HCT116 (cell line): Measurements from ENCODE around the gene PNMA3. TPM values are rescaled to one million over a fixed set of nuclear protein-coding genes. Genes with fewer than 3 reads are reported as not detected.
"Not testable (repeated sequence)": the region's sequence is repeated elsewhere in the genome, so short reads cannot be mapped to it uniquely, and the experiment has no call there.

ENCODE experiments used
- ATAC-seq: fragments of 200-7000 bp; cut with Tn5 transposase; 2 replicates; pipeline ENCODE4 v1.9.1; 2020; ENCODE audit warnings: mild to moderate bottlenecking, moderate library complexity
- Bru-seq: library from RNA; stranded (reverse); fragments of 400-500 nt; gene quantifications from one replicate; lab custom pipeline; 2021; lab: Mats Ljungman, UMichigan
- BruChase-seq, 2 experiments: library from RNA; stranded (reverse); fragments of 400-500 nt; gene quantifications; one replicate each; lab custom pipeline; 2021; lab: Mats Ljungman, UMichigan
- BruUV-seq: library from RNA; stranded (reverse); fragments of 400-500 nt; replicated peaks from 2 replicates; lab custom pipeline; 2021; lab: Mats Ljungman, UMichigan
- CTCF ChIA-PET: fragments of 300-600 bp; sonication (Branson Sonifier 250); formaldehyde crosslinking; loops from one replicate; lab custom pipeline; 2021; ENCODE audit warnings: antibody characterized with exemption; lab: Charles Lee
- POLR2A ChIA-PET: fragments of 300-600, 350-600 bp; sonication (Branson Sonifier 250); formaldehyde crosslinking; loops from one replicate; lab custom pipeline; 2021; ENCODE audit warnings: antibody characterized with exemption; lab: Charles Lee
- RAD21 ChIA-PET, 2 experiments: fragments of 300-600 bp; sonication (Branson Sonifier 250); formaldehyde crosslinking; loops; one replicate each; lab custom pipeline; 2023; ENCODE audit warnings: low total read pairs in 2 of 2; ENCODE audit not compliant: uncharacterized antibody in 2 of 2, unreplicated experiment in 2 of 2, low non-redundant PET in 1 of 2; lab: Charles Lee
- DNase-seq: peaks from one replicate; pipeline ENCODE4 v3.0.0-alpha.2; 2010; ENCODE audit warnings: low read depth, low spot score
- H2AFZ ChIP-seq: fragments of 200-600 bp; shearing (Covaris generic), sonication (generic); 2 replicates; pipeline ENCODE4 v1.6.1; 2017; ENCODE audit warnings: low read depth, mixed run types, mixed read lengths, antibody characterized with exemption, low read length; ENCODE audit not compliant: poor library complexity, severe bottlenecking
- H3K27ac ChIP-seq: 2 replicates; pipeline ENCODE4 v1.5.1; 2012; ENCODE audit warnings: low read depth, low read length
- H3K27me3 ChIP-seq: fragments of 200-600 bp; sonication (generic); 2 replicates; pipeline ENCODE4 v1.6.1; 2016; ENCODE audit warnings: mixed run types, low read length, mixed read lengths; ENCODE audit not compliant: insufficient read depth
- H3K36me3 ChIP-seq, 2 experiments: fragments of 200-500 bp in 1 of 2; fragments of 200-600 bp in 1 of 2; sonication (Bioruptor generic) in 1 of 2; sonication (generic) in 1 of 2; 2 replicates each; pipeline versions ENCODE4 v1.5.1 to v1.6.1; 2014 to 2016; ENCODE audit warnings: low read length in 2 of 2, inconsistent platforms in 1 of 2, mixed read lengths in 1 of 2, mixed run types in 1 of 2; ENCODE audit not compliant: insufficient read depth in 2 of 2, control insufficient read depth in 1 of 2
- H3K4me1 ChIP-seq, 2 experiments: fragments of 200-600 bp in 1 of 2; sonication (generic) in 1 of 2; 2 replicates each; pipeline versions ENCODE4 v1.5.1 to v1.6.1; 2012 to 2017; ENCODE audit warnings: low read length in 2 of 2, inconsistent platforms in 1 of 2, mild to moderate bottlenecking in 1 of 2, mixed read lengths in 1 of 2, mixed run types in 1 of 2, moderate library complexity in 1 of 2; ENCODE audit not compliant: insufficient read depth in 2 of 2, control insufficient read depth in 1 of 2
- H3K4me2 ChIP-seq: fragments of 200-600 bp; sonication (generic); 2 replicates; pipeline ENCODE4 v1.6.1; 2017; ENCODE audit warnings: mixed run types, low read length, mixed read lengths
- H3K4me3 ChIP-seq, 2 experiments: fragments of 200-600 bp in 1 of 2; sonication (generic) in 1 of 2; replicated peaks in 1 of 2; 2 replicates each; pipeline ENCODE4 v1.5.1; 2011 to 2016; ENCODE audit warnings: low read length in 2 of 2, control low read depth in 1 of 2, low read depth in 1 of 2, mild to moderate bottlenecking in 1 of 2, mixed read lengths in 1 of 2, mixed run types in 1 of 2
- H3K79me2 ChIP-seq: fragments of 200-600 bp; sonication (generic); 2 replicates; pipeline ENCODE4 v1.6.1; 2017; ENCODE audit warnings: mild to moderate bottlenecking, mixed run types, low read length, moderate library complexity, mixed read lengths; ENCODE audit not compliant: insufficient read depth
- H3K9ac ChIP-seq: fragments of 200-600 bp; sonication (generic); 2 replicates; pipeline ENCODE4 v1.6.1; 2016; ENCODE audit warnings: low read length, mixed read lengths
- H3K9me2 ChIP-seq: fragments of 200-600 bp; sonication (generic), shearing (Covaris generic); 2 replicates; pipeline ENCODE4 v1.6.1; 2017; ENCODE audit warnings: mixed run types, mild to moderate bottlenecking, moderate library complexity; ENCODE audit not compliant: insufficient read depth
- H3K9me3 ChIP-seq, 2 experiments: fragments of 200-500 bp in 1 of 2; fragments of 200-600 bp in 1 of 2; sonication (Bioruptor generic) in 1 of 2; sonication (generic) in 1 of 2; 2 replicates each; pipeline ENCODE4 v1.6.1; 2014 to 2017; ENCODE audit warnings: low read length in 2 of 2, mixed read lengths in 2 of 2, inconsistent platforms in 1 of 2, low read depth in 1 of 2, mild to moderate bottlenecking in 1 of 2, mixed run types in 1 of 2, moderate library complexity in 1 of 2; ENCODE audit not compliant: control insufficient read depth in 1 of 2, insufficient read depth in 1 of 2
- H4K20me1 ChIP-seq: fragments of 200-600 bp; sonication (generic), shearing (Covaris generic); 2 replicates; pipeline ENCODE4 v1.6.1; 2017; ENCODE audit warnings: mixed run types, mild to moderate bottlenecking, moderate library complexity; ENCODE audit not compliant: insufficient read depth
- CBX3 ChIP-seq: IDR thresholded peaks from 2 replicates; pipeline ENCODE4 v1.6.1; 2012; ENCODE audit warnings: low read depth
- CEBPB ChIP-seq: IDR thresholded peaks from 2 replicates; pipeline ENCODE4 v1.6.1; 2012; ENCODE audit warnings: low read depth
- CTCF ChIP-seq, 3 experiments: fragments of 200-600 bp in 1 of 3; sonication (generic) in 1 of 3; IDR thresholded peaks in 2 of 3; conservative IDR thresholded peaks in 1 of 3; 2 replicates each; pipeline ENCODE4 v1.5.1; 2012 to 2017; ENCODE audit warnings: low read depth in 2 of 3, low read length in 2 of 3, antibody characterized with exemption in 1 of 3, borderline replicate concordance in 1 of 3, control low read depth in 1 of 3, mild to moderate bottlenecking in 1 of 3, mixed read lengths in 1 of 3, mixed run types in 1 of 3, moderate library complexity in 1 of 3; ENCODE audit not compliant: insufficient read depth in 1 of 3
- JUND ChIP-seq: IDR thresholded peaks from 2 replicates; pipeline ENCODE4 v1.6.1; 2012
- MAX ChIP-seq: IDR thresholded peaks from 2 replicates; pipeline ENCODE4 v1.6.1; 2012
- RAD21 ChIP-seq: IDR thresholded peaks from 2 replicates; pipeline ENCODE4 v1.6.1; 2012; ENCODE audit warnings: low read depth, mild to moderate bottlenecking
- TCF7L2 ChIP-seq: IDR thresholded peaks from 2 replicates; pipeline ENCODE4 v1.7.0; 2011; ENCODE audit warnings: borderline replicate concordance, inconsistent platforms; ENCODE audit not compliant: insufficient read depth, insufficient read length; ENCODE audit errors: extremely low read depth
- YY1 ChIP-seq: IDR thresholded peaks from 2 replicates; pipeline ENCODE4 v1.6.1; 2011; ENCODE audit warnings: low read length, low read depth, moderate library complexity, mild to moderate bottlenecking; ENCODE audit not compliant: insufficient replicate concordance; ENCODE audit errors: extremely low read depth
- ZNF274 ChIP-seq: fragments of 200-500 bp; sonication (Bioruptor generic); IDR thresholded peaks from 2 replicates; pipeline ENCODE4 v1.6.1; 2014; ENCODE audit warnings: mild to moderate bottlenecking, low read depth, low read length, inconsistent platforms
- intact Hi-C: fragments of 100-400 bp; cut with micrococcal nuclease; formaldehyde crosslinking; loops from 2 replicates; pipeline ENCODE4 v1.10.0; 2022
- long read RNA-seq: library from polyadenylated mRNA; unstranded; transcript quantifications from one replicate; pipeline ENCODE4 v2.0.0, GENCODE V29; 2021; ENCODE audit not compliant: unreplicated experiment
- polyA plus RNA-seq: library from polyadenylated mRNA; unstranded; fragments of >200 nt; gene quantifications from 2 replicates; pipeline ENCODE4 v1.2.1, GENCODE V29; 2012; ENCODE audit warnings: missing spikeins
- total RNA-seq: library from RNA; stranded (reverse); gene quantifications from one replicate; pipeline ENCODE4 v1.2.1, GENCODE V29; 2021; ENCODE audit not compliant: unreplicated experiment

The PNMA3 gene, protein sequence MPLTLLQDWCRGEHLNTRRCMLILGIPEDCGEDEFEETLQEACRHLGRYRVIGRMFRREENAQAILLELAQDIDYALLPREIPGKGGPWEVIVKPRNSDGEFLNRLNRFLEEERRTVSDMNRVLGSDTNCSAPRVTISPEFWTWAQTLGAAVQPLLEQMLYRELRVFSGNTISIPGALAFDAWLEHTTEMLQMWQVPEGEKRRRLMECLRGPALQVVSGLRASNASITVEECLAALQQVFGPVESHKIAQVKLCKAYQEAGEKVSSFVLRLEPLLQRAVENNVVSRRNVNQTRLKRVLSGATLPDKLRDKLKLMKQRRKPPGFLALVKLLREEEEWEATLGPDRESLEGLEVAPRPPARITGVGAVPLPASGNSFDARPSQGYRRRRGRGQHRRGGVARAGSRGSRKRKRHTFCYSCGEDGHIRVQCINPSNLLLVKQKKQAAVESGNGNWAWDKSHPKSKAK
- not detected for total RNA-seq
- polyA plus RNA-seq = 0.04 and 0.10 TPM in 2 replicates
- Bru-seq, nascent RNA = not detected
- BruChase-seq, experiment 1, labeled RNA remaining after a 6-hour chase = percentile 20 among the genes with signal in this experiment
- percentile 19 among the genes with signal in this experiment for BruChase-seq, experiment 2, labeled RNA remaining after a 2-hour chase
- long read RNA-seq = 0 reads

GRCh38 chrX:153055871-153056749, at the start of gene PNMA3:
PNMA3 (plus strand) TSS chrX:153056470; CDS start chrX:153057056, 586 bp downstream.
- Histone ChIP-seq H4K20me1 (no peaks in the 10 kb centered on the region), H3K27ac (no peak within 1 kb of the TSS), H3K9me2 (no peaks in the 10 kb centered on the region), H3K4me2 (no peak within 1 kb of the TSS), H3K4me1 (no peaks in the 10 kb centered on the region), H3K36me3 (no peaks in the 10 kb centered on the region), H3K4me3 (no peak within 1 kb of the TSS), H2AFZ (no peak within 1 kb of the TSS), H3K27me3 (no peaks in the 10 kb centered on the region), H3K9ac (no peak within 1 kb of the TSS), H3K79me2 (no peaks in the 10 kb centered on the region), H3K9me3 (no peaks in the 10 kb centered on the region)
- no peak for DNase-seq
- ChIA-PET RAD21 (no interaction called here), CTCF (no interaction called here), POLR2A (no interaction called here)
- ATAC-seq = no peak
- intact Hi-C loops = no loop called here
- no peak for TF ChIP-seq CTCF (IDR thresholded peaks at IDR 0.05 in 2 of 3, conservative IDR thresholded peaks at IDR 0.05 in 1 of 3; ENCODE audit: borderline replicate concordance in 1 of 3, insufficient read depth in 1 of 3, low read depth in 2 of 3, low read length in 2 of 3)
- no peak for TF ChIP-seq TCF7L2
- TF ChIP-seq ZNF274 = no peak
- TF ChIP-seq JUND = no peak
- no peak for TF ChIP-seq MAX
- TF ChIP-seq YY1 = no peak
- TF ChIP-seq RAD21 = no peak
- TF ChIP-seq CBX3 = no peak
- TF ChIP-seq CEBPB = no peak
- no TSS peak for BruUV-seq

- H3K79me2 ChIP-seq, H3K27ac ChIP-seq, H3K36me3 ChIP-seq, DNase-seq, H3K27me3 ChIP-seq, ATAC-seq, RAD21 ChIA-PET, intact Hi-C loops, H3K4me3 ChIP-seq, BruUV-seq, H3K9ac ChIP-seq, H3K9me3 ChIP-seq, POLR2A ChIA-PET, H4K20me1 ChIP-seq, H2AFZ ChIP-seq, H3K4me1 ChIP-seq, H3K4me2 ChIP-seq, H3K9me2 ChIP-seq, CTCF ChIA-PET: not testable (repeated sequence)
Measured at GRCh38 chrX:153017174-153017573, 39.1 kb upstream of the PNMA3 start.
